GM12878 (cell line): ENCODE results near the gene KCNN3. TPM values are rescaled to one million over a fixed set of nuclear protein-coding genes. Genes with fewer than 3 reads are reported as not detected.

Source experiments
- ATAC-seq: fragments of 200-7000 bp; cut with Tn5 transposase; 3 replicates; pipeline ENCODE4 v1.9.1; 2020; ENCODE audit warnings: mild to moderate bottlenecking, moderate library complexity
- BruUV-seq: library from RNA; stranded (reverse); fragments of 400-500 nt; replicated peaks from 2 replicates; lab custom pipeline; 2021; lab: Mats Ljungman, UMichigan
- CTCF ChIA-PET: fragments of 300-600 bp; sonication (Branson Sonifier 250); formaldehyde crosslinking; extraction: SDS; loops from one replicate; lab custom pipeline; 2021; ENCODE audit warnings: inconsistent platforms; lab: Yijun Ruan, JAX
- POLR2A ChIA-PET: fragments of 350-600 bp; formaldehyde crosslinking; extraction: SDS; loops from one replicate; lab custom pipeline; 2021; ENCODE audit warnings: inconsistent platforms; lab: Charles Lee
- RAD21 ChIA-PET: fragments of 300-600 bp; sonication (Branson Sonifier 250); formaldehyde crosslinking; loops from one replicate; lab custom pipeline; 2023; ENCODE audit warnings: antibody characterized with exemption; ENCODE audit not compliant: unreplicated experiment; lab: Charles Lee
- SMC1A ChIA-PET: fragments of 300-600 bp; sonication (Branson Sonifier 250); formaldehyde crosslinking; loops from one replicate; lab custom pipeline; 2023; ENCODE audit not compliant: unreplicated experiment, uncharacterized antibody; lab: Charles Lee
- DNase-seq: peaks from one replicate; pipeline ENCODE4 v3.0.0-alpha.2; 2011; ENCODE audit warnings: low read depth, low spot score
- FAIRE-seq: peaks from 3 replicates; lab custom pipeline; 2011; peaks lifted over from hg19 to GRCh38; lab: Jason Lieb, UNC
- H2AFZ ChIP-seq: 2 replicates; pipeline ENCODE4 v1.6.0; 2011; ENCODE audit warnings: low read depth, low read length, control low read depth; ENCODE audit not compliant: control insufficient read depth
- H3K27ac ChIP-seq: 2 replicates; pipeline ENCODE4 v1.5.1; 2011; ENCODE audit warnings: control low read depth; ENCODE audit not compliant: control insufficient read depth, insufficient read depth
- H3K27me3 ChIP-seq, 2 experiments: replicated peaks in 1 of 2; 2 replicates each; pipeline versions ENCODE4 v1.6.0 to v1.6.1; 2011; ENCODE audit warnings: low read length in 1 of 2; ENCODE audit not compliant: control insufficient read depth in 2 of 2, insufficient read depth in 2 of 2
- H3K36me3 ChIP-seq, 2 experiments: 2 replicates each; pipeline ENCODE4 v1.5.1; 2011; ENCODE audit warnings: low read length in 1 of 2; ENCODE audit not compliant: control insufficient read depth in 2 of 2, insufficient read depth in 2 of 2
- H3K4me1 ChIP-seq: 2 replicates; pipeline ENCODE4 v1.6.1; 2011; ENCODE audit warnings: mild to moderate bottlenecking, low read length, moderate library complexity, mixed read lengths; ENCODE audit not compliant: control insufficient read depth, insufficient read depth
- H3K4me2 ChIP-seq: 2 replicates; pipeline ENCODE4 v1.6.0; 2011; ENCODE audit warnings: control low read depth; ENCODE audit not compliant: control insufficient read depth, insufficient read depth
- H3K4me3 ChIP-seq: fragments of 200-600 bp; sonication (generic); 2 replicates; pipeline ENCODE4 v1.5.1; 2016
- H3K79me2 ChIP-seq: 2 replicates; pipeline ENCODE4 v1.6.0; 2011; ENCODE audit warnings: low read length; ENCODE audit not compliant: control insufficient read depth, insufficient read depth
- H3K9ac ChIP-seq: 2 replicates; pipeline ENCODE4 v1.8.0; 2011; ENCODE audit warnings: low read length, control low read depth, mixed read lengths; ENCODE audit not compliant: control insufficient read depth, insufficient read depth
- H3K9me3 ChIP-seq: replicated peaks from 3 replicates; pipeline ENCODE4 v1.5.1; 2011; ENCODE audit warnings: mild to moderate bottlenecking, low read length; ENCODE audit not compliant: control insufficient read depth, insufficient read depth
- H4K20me1 ChIP-seq: 2 replicates; pipeline ENCODE4 v1.6.0; 2011; ENCODE audit not compliant: control insufficient read depth, insufficient read depth
- CBX5 ChIP-seq: sonication (generic); IDR thresholded peaks from 2 replicates; pipeline ENCODE4 v1.6.1; 2016; ENCODE audit warnings: low read depth, moderate library complexity, mild to moderate bottlenecking, inconsistent platforms
- EED ChIP-seq: sonication (generic); IDR thresholded peaks from 2 replicates; pipeline ENCODE4 v1.6.1; 2016; ENCODE audit warnings: antibody characterized with exemption, low read depth
- FOXK2 ChIP-seq: fragments of 450-650 bp; IDR thresholded peaks from 2 replicates; pipeline ENCODE4 v1.6.1; 2017; ENCODE audit warnings: mild to moderate bottlenecking, moderate library complexity
- MYC ChIP-seq: IDR thresholded peaks from 2 replicates; pipeline ENCODE4 v1.6.1; 2011; ENCODE audit warnings: mild to moderate bottlenecking, low read length, moderate library complexity, inconsistent platforms; ENCODE audit not compliant: insufficient read depth, insufficient replicate concordance, insufficient read length, severe bottlenecking
- NBN ChIP-seq: fragments of 450-650 bp; IDR thresholded peaks from 2 replicates; pipeline ENCODE4 v1.6.1; 2016
- NFYA ChIP-seq: IDR thresholded peaks from 2 replicates; pipeline ENCODE4 v1.6.1; 2011; ENCODE audit warnings: low read depth, mild to moderate bottlenecking, low read length, improper control_type of control experiment, borderline replicate concordance
- PAX8 ChIP-seq: fragments of 450-650 bp; IDR thresholded peaks from 2 replicates; pipeline ENCODE4 v1.6.1; 2017; ENCODE audit warnings: mild to moderate bottlenecking, moderate library complexity
- ZBED1 ChIP-seq: IDR thresholded peaks from 2 replicates; pipeline ENCODE4 v1.6.1; 2016; ENCODE audit warnings: borderline replicate concordance
- ZNF217 ChIP-seq: fragments of 450-650 bp; IDR thresholded peaks from 2 replicates; pipeline ENCODE4 v1.6.1; 2017; ENCODE audit warnings: antibody characterized with exemption, mild to moderate bottlenecking
- WGBS: methylation state at CpG from one replicate; pipeline ENCODE4 v1.1.6; 2016; ENCODE audit warnings: low lambda C conversion rate; ENCODE audit not compliant: insufficient replicate concordance, insufficient coverage; ENCODE audit errors: missing lambda C conversion rate; 5-methylcytosine and 5-hydroxymethylcytosine counted together
- in situ Hi-C: fragments of 300-500 bp; cut with MboI; formaldehyde crosslinking; loops from 9 replicates; pipeline ENCODE4 v1.14.3; 2018; ENCODE audit warnings: mixed read lengths
- intact Hi-C: fragments of 100-400 bp; cut with micrococcal nuclease; formaldehyde crosslinking; loops from one replicate; pipeline ENCODE4 v1.14.2; 2022; ENCODE audit not compliant: unreplicated experiment
- polyA plus RNA-seq, 11 experiments: library from polyadenylated mRNA; depleted of rRNA in 4 of 11; unstranded in 6 of 11; stranded (reverse) in 5 of 11; fragments of >200 nt; fragmentation: Nextera tagmentation in 4 of 11; fragmentation: Illumina TruSeq in 1 of 11; extraction: Ambion mirVana in 4 of 11; extraction: Trizol in 1 of 11; gene quantifications; 1 replicate in 1 of 11; 2 replicates in 10 of 11; pipeline versions ENCODE4 v1.2.1 to v1.2.3, GENCODE V29; 2011 to 2016; ENCODE audit warnings: inconsistent platforms in 2 of 11, missing spikeins in 2 of 11, low read depth in 1 of 11
- total RNA-seq, 4 experiments: library from RNA; depleted of rRNA in 3 of 4; stranded (reverse); fragments of >200 nt in 3 of 4; fragmentation: Illumina TruSeq in 1 of 4; extraction: Trizol in 1 of 4; gene quantifications; 2 replicates each; pipeline versions ENCODE4 v1.2.1 to v1.2.3, GENCODE V29; 2013 to 2021
- TF ChIP-seq, protein P1 (sequence below): IDR thresholded peaks from 2 replicates; pipeline ENCODE4 v1.6.1; 2011; ENCODE audit warnings: borderline replicate concordance, low read depth, mild to moderate bottlenecking, moderate library complexity, mixed read lengths, low read length; ENCODE audit not compliant: insufficient read depth; ENCODE audit errors: extremely low read length
- TF ChIP-seq, protein P2 (sequence below): IDR thresholded peaks from 2 replicates; pipeline ENCODE4 v1.6.1; 2012; ENCODE audit warnings: low read depth, low read length, improper control_type of control experiment

Gene KCNN3
- total and polyA plus RNA-seq, 10 of the 15 experiments (the other 5 are each of a cell fraction or from before 2014, with no cell fraction given), result 3.5 to 26.4 (median 14.9) TPM

GRCh38 chr1:154707901-154708463, 162.1 kb downstream of the KCNN3 start:
- Histone ChIP-seq H3K4me3 (no peak overlapping the region), H4K20me1 (no peaks in the 10 kb centered on the region), H3K79me2 (no peaks in the 10 kb centered on the region), H3K9me3 (no peaks in the 10 kb centered on the region), H3K27me3 (no peaks in the 10 kb centered on the region), H3K27ac (no peak overlapping the region), H3K4me2 (no peak overlapping the region)
- intact Hi-C loops (no loop called here), in situ Hi-C loops (no loop called here)
- ChIA-PET SMC1A (no interaction called here), CTCF (no interaction called here), RAD21 (no interaction called here), POLR2A (interaction anchor here (0.6 kb wide), 1 partner anchor 51 kb away, joined by 3 read pairs; no protein-coding TSS in a partner anchor)
- WGBS, result 87% methylated on average over 17 of the region's 17 CpGs
- ATAC-seq (no peak), FAIRE-seq (no peak), DNase-seq (no peak)
- no TSS peak for BruUV-seq
- TF ChIP-seq CBX5 (no peak), FOXK2 (no peak), PAX8 (no peak), ZNF217 (no peak), NFYA (no peak), EED (no peak), NBN (no peak), MYC (no peak), ZBED1 (no peak)
- TF ChIP-seq, protein P1, sequence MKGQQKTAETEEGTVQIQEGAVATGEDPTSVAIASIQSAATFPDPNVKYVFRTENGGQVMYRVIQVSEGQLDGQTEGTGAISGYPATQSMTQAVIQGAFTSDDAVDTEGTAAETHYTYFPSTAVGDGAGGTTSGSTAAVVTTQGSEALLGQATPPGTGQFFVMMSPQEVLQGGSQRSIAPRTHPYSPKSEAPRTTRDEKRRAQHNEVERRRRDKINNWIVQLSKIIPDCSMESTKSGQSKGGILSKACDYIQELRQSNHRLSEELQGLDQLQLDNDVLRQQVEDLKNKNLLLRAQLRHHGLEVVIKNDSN, result no peak
- TF ChIP-seq, protein P2, sequence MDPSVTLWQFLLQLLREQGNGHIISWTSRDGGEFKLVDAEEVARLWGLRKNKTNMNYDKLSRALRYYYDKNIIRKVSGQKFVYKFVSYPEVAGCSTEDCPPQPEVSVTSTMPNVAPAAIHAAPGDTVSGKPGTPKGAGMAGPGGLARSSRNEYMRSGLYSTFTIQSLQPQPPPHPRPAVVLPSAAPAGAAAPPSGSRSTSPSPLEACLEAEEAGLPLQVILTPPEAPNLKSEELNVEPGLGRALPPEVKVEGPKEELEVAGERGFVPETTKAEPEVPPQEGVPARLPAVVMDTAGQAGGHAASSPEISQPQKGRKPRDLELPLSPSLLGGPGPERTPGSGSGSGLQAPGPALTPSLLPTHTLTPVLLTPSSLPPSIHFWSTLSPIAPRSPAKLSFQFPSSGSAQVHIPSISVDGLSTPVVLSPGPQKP, result no peak
- TF ChIP-seq, all 136 proteins: peak for 0
- Histone ChIP-seq H3K4me1 (no peaks in the 10 kb centered on the region), H3K9ac (no peak overlapping the region), H2AFZ (no peak overlapping the region), H3K36me3 (peaks cover 0 to 3% of the 10 kb centered on the region in 2 experiments; a peak in 3 of 4 replicates)
